ENCODE results near the gene PHTF1. TPM values are rescaled to one million over a fixed set of nuclear protein-coding genes. Genes with fewer than 3 reads are reported as not detected.

The PHTF1 gene
- total RNA-seq, 4 donors from 2014 or later: 1.5 to 17.8 (median 6.9) TPM

- in situ Hi-C loops (cut with MboI; ENCODE audit: low pct_ligation_motif_present in 1 of 4, low pct_unique_long_range_greater_than_20kb in 1 of 4, low sequenced_read_pairs in 3 of 4): no loop called here
- intact Hi-C loops (cut with DNase I; ENCODE audit: low total_unique reads): no loop called here
- H3K9me3 ChIP-seq: no peaks in the 10 kb centered on the region
- H3K36me3 ChIP-seq: peaks cover 0 to 25% (median 8%) of the 10 kb centered on the region in 4 donors
- no peak overlapping the region for H3K27ac ChIP-seq
- H3K27me3 ChIP-seq: no peaks in the 10 kb centered on the region
- no peaks in the 10 kb centered on the region for H3K4me1 ChIP-seq
- H3K4me3 ChIP-seq: no peak overlapping the region
- TF ChIP-seq EP300 (IDR thresholded peaks at IDR 0.05; ENCODE audit: low read depth) (no peak), CTCF (IDR thresholded peaks at IDR 0.05) (no peak), POLR2AphosphoS5 (IDR thresholded peaks at IDR 0.05) (no peak), POLR2A (IDR thresholded peaks at IDR 0.05) (no peak)
- 92% methylated on average over 1 of the region's 1 CpG for WGBS, 2 donors (ENCODE audit: low coverage in 1 of 2)
- DNase-seq: no peak
Measured at GRCh38 chr1:113647164-113647563, 112.1 kb downstream of the PHTF1 start.

Other genes starting within 250 kb of the PHTF1 start
- gene RSBN1, start 53.0 kb upstream of the PHTF1 start, total RNA-seq: 10 to 100 TPM; 26.6 to 42.7 (median 31.8) TPM
- gene PTPN22, start 112.2 kb upstream of the PHTF1 start, total RNA-seq: 10 to 100 TPM in 2 of 4 donors, 1 to 10 TPM in 2; 4.0 to 28.1 (median 11.2) TPM
- gene BCL2L15, start 128.1 kb upstream of the PHTF1 start, total RNA-seq: 100 to 1,000 TPM in 1 of 4 donors, 10 to 100 TPM in 3; 51.3 to 584 (median 89.3) TPM
- 10 to 100 TPM in 2 of 4 donors, 1 to 10 TPM in 2; 7.2 to 37.2 (median 16.5) TPM for gene AP4B1, start 145.3 kb upstream of the PHTF1 start, total RNA-seq
- gene DCLRE1B, start 145.8 kb upstream of the PHTF1 start, total RNA-seq: 1 to 10 TPM in 3 of 4 donors, not detected in 1; 2.4 to 6.2 (median 2.9) TPM
- 10 to 100 TPM; 48.3 to 63.9 (median 53.1) TPM for gene HIPK1, start 169.8 kb upstream of the PHTF1 start, total RNA-seq
- 10 to 100 TPM; 15.7 to 29.2 (median 24.3) TPM for gene OLFML3, start 220.0 kb upstream of the PHTF1 start, total RNA-seq